Psoas muscle (tissue), 8 donors: ENCODE data around the gene SLC16A1. TPM values are rescaled to one million over a fixed set of nuclear protein-coding genes. Genes with fewer than 3 reads are reported as not detected.
A peak's percentile ranks its signal among the peaks of the same experiment; 100 is the strongest.

Experiments used
- ATAC-seq, 4 donors: fragments of 200-7000 bp; cut with Tn5 transposase; one replicate each; pipeline ENCODE4 v1.9.1; 2020; ENCODE audit warnings: moderate library complexity in 3 of 4, mild to moderate bottlenecking in 2 of 4
- DNase-seq, 2 donors: peaks; one replicate each; pipeline ENCODE4 v3.0.0-alpha.2; 2020
- H3K27ac ChIP-seq: fragments of 200-600 bp; one replicate; pipeline ENCODE4 v1.8.0; 2022
- H3K27me3 ChIP-seq, 3 donors: fragments of 200-600 bp in 1 of 3; one replicate each; pipeline versions ENCODE4 v1.6.1 to v1.8.0; 2013 to 2022; ENCODE audit warnings: low read length in 2 of 3, mild to moderate bottlenecking in 2 of 3, moderate library complexity in 1 of 3; ENCODE audit not compliant: insufficient read depth in 3 of 3
- H3K36me3 ChIP-seq, 2 donors: fragments of 200-600 bp in 1 of 2; one replicate each; pipeline versions ENCODE4 v1.6.1 to v1.8.0; 2013 to 2022; ENCODE audit warnings: low read depth in 1 of 2, mild to moderate bottlenecking in 1 of 2, moderate library complexity in 1 of 2; ENCODE audit not compliant: insufficient read depth in 1 of 2
- H3K4me1 ChIP-seq: fragments of 200-600 bp; one replicate; pipeline ENCODE4 v1.8.0; 2022
- H3K4me3 ChIP-seq: fragments of 200-600 bp; one replicate; pipeline ENCODE4 v1.8.0; 2022; ENCODE audit warnings: mild to moderate bottlenecking
- H3K9me3 ChIP-seq: fragments of 200-600 bp; one replicate; pipeline ENCODE4 v1.8.0; 2022
- CTCF ChIP-seq: fragments of 200-600 bp; IDR thresholded peaks from one replicate; pipeline ENCODE4 v1.8.0; 2022; ENCODE audit warnings: antibody characterized with exemption
- WGBS, 3 donors: extraction: QIAGEN DNeasy Blood & Tissue Kit; methylation state at CpG; one replicate each; pipeline versions ENCODE4 v1.1.6 to v1.1.7; 2013; 5-methylcytosine and 5-hydroxymethylcytosine counted together
- intact Hi-C, 2 donors: fragments of 100-400 bp; cut with DNase I; formaldehyde crosslinking; loops; one replicate each; pipeline versions ENCODE4 v1.11.0 to v1.14.2; 2022
- long read RNA-seq, 2 donors: library from polyadenylated mRNA; unstranded; transcript quantifications; one replicate each; pipeline ENCODE4 v2.0.0, GENCODE V29; 2021
- polyA plus RNA-seq, 3 donors: library from polyadenylated mRNA; stranded (reverse); fragments of 200-250 nt; gene quantifications; one replicate each; pipeline ENCODE4 v1.2.3, GENCODE V29; 2013
- total RNA-seq, 4 donors: library from RNA; stranded (reverse); fragmentation: NEBNext Ultra II Directional in 2 of 4; extraction: Animal tissue kit (Norgen Biotek cat#: 25700) in 2 of 4; gene quantifications; one replicate each; pipeline versions ENCODE4 v1.2.1 to v1.2.4, GENCODE V29; 2021 to 2023
- donor health status: healthy with polysubstance abuse.
- donor health status: DM: no; HTN: no; CAD: no; lungs with moderate emphysema.
- donor health status: Bipolar disorder and iron deficiency.
- donor health status: healthy.
- donor health status: DM: yes; HTN: yes; CAD: no.
- donor health status: DM: no; HTN: no; CAD: no.
- donor health status: DM: no; HTN: no; CAD: no.
- donor health status: DM: yes; HTN: yes; CAD: no.

Gene SLC16A1, protein sequence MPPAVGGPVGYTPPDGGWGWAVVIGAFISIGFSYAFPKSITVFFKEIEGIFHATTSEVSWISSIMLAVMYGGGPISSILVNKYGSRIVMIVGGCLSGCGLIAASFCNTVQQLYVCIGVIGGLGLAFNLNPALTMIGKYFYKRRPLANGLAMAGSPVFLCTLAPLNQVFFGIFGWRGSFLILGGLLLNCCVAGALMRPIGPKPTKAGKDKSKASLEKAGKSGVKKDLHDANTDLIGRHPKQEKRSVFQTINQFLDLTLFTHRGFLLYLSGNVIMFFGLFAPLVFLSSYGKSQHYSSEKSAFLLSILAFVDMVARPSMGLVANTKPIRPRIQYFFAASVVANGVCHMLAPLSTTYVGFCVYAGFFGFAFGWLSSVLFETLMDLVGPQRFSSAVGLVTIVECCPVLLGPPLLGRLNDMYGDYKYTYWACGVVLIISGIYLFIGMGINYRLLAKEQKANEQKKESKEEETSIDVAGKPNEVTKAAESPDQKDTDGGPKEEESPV
- 10 to 100 TPM; 42.3 to 78.9 (median 53.3) TPM for total RNA-seq
- polyA plus RNA-seq: 10 to 100 TPM; 23.9 to 52.8 (median 30.2) TPM
- long read RNA-seq, donor 1, transcript SLC16A1-201 (5 exons, 3,910 nt): major isoform, 5 of 8 reads
- long read RNA-seq, donor 1, partial matches to known transcripts: 2 of 8 reads
- long read RNA-seq, donor 1, other reads (novel, unspliced or antisense): 1 of 8 reads
- long read RNA-seq, donor 2, transcript SLC16A1-201 (5 exons, 3,910 nt): major isoform, 23 of 33 reads
- long read RNA-seq, donor 2, partial matches to known transcripts: 8 of 33 reads
- long read RNA-seq, donor 2, other reads (novel, unspliced or antisense): 2 of 33 reads

- TF ChIP-seq CTCF: peak; percentile 12
- DNase-seq: peak; percentile 95 to 96
Measured at GRCh38 chr1:112955773-112956543, at the start of gene SLC16A1. SLC16A1 (minus strand) TSS chr1:112956196; CDS start chr1:112929308, 26,888 bp downstream.

DNA sequence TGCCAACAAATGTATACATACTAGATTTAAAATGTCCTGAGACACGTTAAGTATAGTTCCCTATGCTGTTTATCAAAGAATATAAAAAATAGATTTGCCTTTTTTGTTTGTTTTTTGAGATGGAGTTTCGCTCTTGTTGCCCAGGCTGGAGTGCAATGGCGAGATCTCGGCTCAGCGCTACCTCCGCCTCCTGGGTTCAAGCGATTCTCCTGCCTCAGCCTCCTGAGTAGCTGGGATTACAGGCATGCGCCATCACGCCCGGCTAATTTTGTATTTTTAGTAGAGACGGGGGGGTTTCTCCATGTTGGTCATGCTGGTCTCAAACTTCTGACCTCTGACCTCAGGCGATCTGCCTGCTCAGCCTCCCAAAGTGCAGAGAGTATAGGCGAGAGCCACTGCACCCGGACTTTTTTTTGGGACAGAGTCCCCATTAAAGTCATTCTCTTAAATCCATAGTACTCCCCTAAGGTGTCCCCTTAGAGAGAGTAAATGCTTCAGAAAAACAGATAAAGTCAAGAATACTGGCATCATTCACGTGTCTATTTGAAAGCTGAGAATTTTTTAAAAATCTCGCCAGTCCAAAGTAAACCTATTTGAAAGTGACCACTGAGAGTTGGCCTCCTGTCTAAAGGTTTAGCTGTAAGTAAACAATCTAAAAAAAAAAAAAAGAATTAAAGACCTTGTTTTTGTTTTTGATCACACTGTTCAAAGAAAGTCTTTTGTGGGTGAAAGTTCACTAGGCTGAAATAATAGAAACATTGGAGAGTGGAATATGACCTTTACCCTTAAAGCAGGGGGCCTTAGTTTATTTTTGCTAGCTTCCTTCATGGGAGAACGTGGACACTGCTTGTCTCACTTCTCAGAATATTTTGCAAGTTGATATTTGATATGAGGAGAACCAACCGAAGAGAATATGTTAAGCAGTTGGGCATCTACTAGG, 48.0 kb upstream of the SLC16A1 start:
- DNase-seq (no peak), ATAC-seq (peak in 1 of 4 donors; percentile 54)
- Histone ChIP-seq H3K27me3 (no peaks in the 10 kb centered on the region), H3K4me1 (peaks cover 4% of the 10 kb centered on the region), H3K36me3 (peaks cover 0 to 4% of the 10 kb centered on the region in 2 donors), H3K4me3 (no peak overlapping the region), H3K27ac (peak overlapping the region; percentile 12), H3K9me3 (no peaks in the 10 kb centered on the region)
- intact Hi-C loops: no loop called here
- WGBS, 3 donors: 80 to 85% (median 84%) methylated on average over 18 of the region's 18 CpGs
- TF ChIP-seq CTCF: no peak

More at GRCh38 chr1:112955773-112956543, at the start of gene SLC16A1:
- H3K9me3 ChIP-seq: no peaks in the 10 kb centered on the region
- intact Hi-C loops: loop anchor here (2.0 to 10.0 kb wide), 7 partner anchors 21 to 241 kb away; partner anchors contain the start of genes LRIG2 (in 1 of the 2) and PPM1J (in 1 of the 2)
- peaks cover 21% of the 10 kb centered on the region for H3K4me1 ChIP-seq
- peaks cover 5 to 9% of the 10 kb centered on the region in 2 donors for H3K36me3 ChIP-seq
- peak within 1 kb of the TSS; percentile 96 for H3K27ac ChIP-seq
- WGBS, 3 donors: 0% methylated on average over 72 to 90 of the region's 90 CpGs
- peak within 1 kb of the TSS; percentile 77 for H3K4me3 ChIP-seq
- no peaks in the 10 kb centered on the region for H3K27me3 ChIP-seq
- peak; percentile 87 to 93 (median 90) for ATAC-seq

GRCh38 chr1:113002297-113002696, 46.3 kb upstream of the SLC16A1 start:
- DNase-seq (no peak), ATAC-seq (no peak)
- no peaks in the 10 kb centered on the region for H3K27me3 ChIP-seq
- no peaks in the 10 kb centered on the region for H3K9me3 ChIP-seq
- no peaks in the 10 kb centered on the region for H3K36me3 ChIP-seq
- H3K27ac ChIP-seq: no peak overlapping the region
- WGBS, 3 donors: 96 to 98% (median 97%) methylated on average over 4 of the region's 4 CpGs
- TF ChIP-seq CTCF: no peak
- intact Hi-C loops: no loop called here
- peaks cover 22% of the 10 kb centered on the region for H3K4me1 ChIP-seq
- H3K4me3 ChIP-seq: no peak overlapping the region
